C4-2B (cell line): ENCODE data around the gene STH.

ENCODE experiments used
- ZFX ChIP-seq: fragments of 450-650 bp; IDR thresholded peaks from 2 replicates; pipeline ENCODE4 v1.6.1; 2017
- TF ChIP-seq, protein P1 (sequence below): fragments of 450-650 bp; conservative IDR thresholded peaks from 2 replicates; pipeline ENCODE4 v1.5.1; 2017; ENCODE audit warnings: mild to moderate bottlenecking

DNA sequence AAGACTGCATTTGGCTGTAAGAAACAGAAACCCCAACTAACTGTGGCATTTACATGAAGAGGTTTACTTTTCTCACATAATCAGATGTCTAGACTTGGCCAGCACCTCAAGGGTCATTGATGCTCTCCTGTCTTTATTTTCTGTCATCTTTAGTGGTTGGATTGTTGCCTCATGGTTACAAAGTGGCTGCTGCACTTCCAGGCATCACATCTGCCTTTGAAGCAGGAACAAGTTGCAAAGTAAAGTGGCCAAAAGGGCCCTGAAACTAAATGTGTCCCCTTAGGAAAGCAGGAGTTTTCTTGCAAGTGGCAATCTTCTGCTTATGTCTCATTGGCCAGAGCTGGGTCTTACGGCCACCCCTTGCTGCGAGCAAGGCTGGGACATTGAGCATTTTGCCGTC is 26.5 kb upstream of the STH start:
- TF ChIP-seq, protein P1, sequence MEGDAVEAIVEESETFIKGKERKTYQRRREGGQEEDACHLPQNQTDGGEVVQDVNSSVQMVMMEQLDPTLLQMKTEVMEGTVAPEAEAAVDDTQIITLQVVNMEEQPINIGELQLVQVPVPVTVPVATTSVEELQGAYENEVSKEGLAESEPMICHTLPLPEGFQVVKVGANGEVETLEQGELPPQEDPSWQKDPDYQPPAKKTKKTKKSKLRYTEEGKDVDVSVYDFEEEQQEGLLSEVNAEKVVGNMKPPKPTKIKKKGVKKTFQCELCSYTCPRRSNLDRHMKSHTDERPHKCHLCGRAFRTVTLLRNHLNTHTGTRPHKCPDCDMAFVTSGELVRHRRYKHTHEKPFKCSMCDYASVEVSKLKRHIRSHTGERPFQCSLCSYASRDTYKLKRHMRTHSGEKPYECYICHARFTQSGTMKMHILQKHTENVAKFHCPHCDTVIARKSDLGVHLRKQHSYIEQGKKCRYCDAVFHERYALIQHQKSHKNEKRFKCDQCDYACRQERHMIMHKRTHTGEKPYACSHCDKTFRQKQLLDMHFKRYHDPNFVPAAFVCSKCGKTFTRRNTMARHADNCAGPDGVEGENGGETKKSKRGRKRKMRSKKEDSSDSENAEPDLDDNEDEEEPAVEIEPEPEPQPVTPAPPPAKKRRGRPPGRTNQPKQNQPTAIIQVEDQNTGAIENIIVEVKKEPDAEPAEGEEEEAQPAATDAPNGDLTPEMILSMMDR, result no peak
- TF ChIP-seq ZFX, result no peak
